ENCODE results near the gene UBE2S. TPM values are rescaled to one million over a fixed set of nuclear protein-coding genes. Genes with fewer than 3 reads are reported as not detected.

Gene UBE2S
- polyA plus RNA-seq, 1 donor from 2014 or later = 119 TPM

GRCh38 chr19:55400281-55401087 lies 7.1 kb downstream of the UBE2S start:
- Histone ChIP-seq H4K20me1 (ENCODE audit: insufficient read depth) (no peaks in the 10 kb centered on the region), H3K9ac (ENCODE audit: low read length) (no peak overlapping the region), H3K4me3 (ENCODE audit: low read length) (no peak overlapping the region), H3K36me3 (ENCODE audit: insufficient read depth, low read length) (no peaks in the 10 kb centered on the region), H3K9me2 (ENCODE audit: insufficient read depth, low read length) (no peaks in the 10 kb centered on the region), H3K79me2 (replicated peaks; ENCODE audit: insufficient read depth, low read length) (peaks cover 2% of the 10 kb centered on the region), H3K27ac (ENCODE audit: low read length) (no peak overlapping the region), H3K27me3 (ENCODE audit: insufficient read depth, low read depth, low read length) (no peaks in the 10 kb centered on the region), H2AFZ (ENCODE audit: low read depth, low read length) (no peak overlapping the region), H3K4me2 (ENCODE audit: low read length) (no peak overlapping the region), H3F3A (ENCODE audit: insufficient read depth, low read length, poor library complexity, severe bottlenecking) (no peaks in the 10 kb centered on the region), H3K9me3 (ENCODE audit: low read length) (no peaks in the 10 kb centered on the region)
- TF ChIP-seq POLR2AphosphoS5 (IDR thresholded peaks at IDR 0.05) (no peak), REST (IDR thresholded peaks at IDR 0.05; ENCODE audit: borderline replicate concordance) (no peak), RAD21 (conservative IDR thresholded peaks at IDR 0.05) (no peak), MXI1 (conservative IDR thresholded peaks at IDR 0.05; ENCODE audit: poor library complexity, severe bottlenecking) (no peak), SMC3 (conservative IDR thresholded peaks at IDR 0.05; ENCODE audit: poor library complexity) (no peak), TAF1 (IDR thresholded peaks at IDR 0.05; ENCODE audit: low read depth) (no peak), EP300 (conservative IDR thresholded peaks at IDR 0.05; ENCODE audit: poor library complexity, severe bottlenecking) (no peak), EZH2 (IDR thresholded peaks at IDR 0.05; ENCODE audit: borderline replicate concordance, insufficient read depth, low read length, poor library complexity, severe bottlenecking) (no peak), CTCF (IDR thresholded peaks at IDR 0.05; ENCODE audit: poor library complexity, severe bottlenecking) (no peak)

- Histone ChIP-seq H3K36me3 (ENCODE audit: insufficient read depth, low read length) (no peaks in the 10 kb centered on the region), H3K27ac (ENCODE audit: low read length) (no peak overlapping the region), H4K20me1 (ENCODE audit: insufficient read depth) (no peaks in the 10 kb centered on the region), H3K9me2 (ENCODE audit: insufficient read depth, low read length) (no peaks in the 10 kb centered on the region), H3K4me2 (ENCODE audit: low read length) (no peak overlapping the region), H3F3A (ENCODE audit: insufficient read depth, low read length, poor library complexity, severe bottlenecking) (no peaks in the 10 kb centered on the region), H3K4me3 (ENCODE audit: low read length) (no peak overlapping the region), H3K79me2 (replicated peaks; ENCODE audit: insufficient read depth, low read length) (no peaks in the 10 kb centered on the region), H3K27me3 (ENCODE audit: insufficient read depth, low read depth, low read length) (no peaks in the 10 kb centered on the region), H3K9ac (ENCODE audit: low read length) (no peak overlapping the region), H2AFZ (ENCODE audit: low read depth, low read length) (no peak overlapping the region), H3K9me3 (ENCODE audit: low read length) (no peaks in the 10 kb centered on the region)
- TF ChIP-seq TAF1 (IDR thresholded peaks at IDR 0.05; ENCODE audit: low read depth) (no peak), SMC3 (conservative IDR thresholded peaks at IDR 0.05; ENCODE audit: poor library complexity) (no peak), REST (IDR thresholded peaks at IDR 0.05; ENCODE audit: borderline replicate concordance) (no peak), EP300 (conservative IDR thresholded peaks at IDR 0.05; ENCODE audit: poor library complexity, severe bottlenecking) (no peak), EZH2 (IDR thresholded peaks at IDR 0.05; ENCODE audit: borderline replicate concordance, insufficient read depth, low read length, poor library complexity, severe bottlenecking) (no peak), RAD21 (conservative IDR thresholded peaks at IDR 0.05) (no peak), POLR2AphosphoS5 (IDR thresholded peaks at IDR 0.05) (no peak), CTCF (IDR thresholded peaks at IDR 0.05; ENCODE audit: poor library complexity, severe bottlenecking) (no peak), MXI1 (conservative IDR thresholded peaks at IDR 0.05; ENCODE audit: poor library complexity, severe bottlenecking) (no peak)
Observed at GRCh38 chr19:55398200-55398925, 9.2 kb downstream of the UBE2S start.
